GM12873 (cell line): ENCODE measurements around the gene RPL6.

Experiments
- CTCF ChIP-seq: IDR thresholded peaks from 2 replicates; pipeline ENCODE4 v1.5.1; 2012; ENCODE audit warnings: low read depth, mild to moderate bottlenecking, moderate library complexity, low read length, control low read depth; ENCODE audit not compliant: insufficient read depth; ENCODE audit errors: missing control alignments

RPL6 gene

GRCh38 chr12:112424126-112424525 is 14.7 kb upstream of the RPL6 start:
- TF ChIP-seq CTCF = no peak

- no peak for TF ChIP-seq CTCF
Measured at GRCh38 chr12:112422531-112422930, 13.1 kb upstream of the RPL6 start.

- TF ChIP-seq CTCF = no peak
Measured at GRCh38 chr12:112421363-112421762, 12.0 kb upstream of the RPL6 start.

- no peak for TF ChIP-seq CTCF
Measured at GRCh38 chr12:112420740-112421139, 11.3 kb upstream of the RPL6 start.

GRCh38 chr12:112419297-112420133 is 10.1 kb upstream of the RPL6 start:
- TF ChIP-seq CTCF = no peak

GRCh38 chr12:112418608-112419296 is 9.3 kb upstream of the RPL6 start, which contains the start of gene PTPN11:
Gene PTPN11 (plus strand): TSS chr12:112418947. CDS start chr12:112419112, 165 bp downstream.
- peak; percentile 50 for TF ChIP-seq CTCF

- no peak for TF ChIP-seq CTCF
Measured at GRCh38 chr12:112418273-112418607, 8.8 kb upstream of the RPL6 start.
